Measurements from ENCODE around the gene ZSCAN5A.

DNA sequence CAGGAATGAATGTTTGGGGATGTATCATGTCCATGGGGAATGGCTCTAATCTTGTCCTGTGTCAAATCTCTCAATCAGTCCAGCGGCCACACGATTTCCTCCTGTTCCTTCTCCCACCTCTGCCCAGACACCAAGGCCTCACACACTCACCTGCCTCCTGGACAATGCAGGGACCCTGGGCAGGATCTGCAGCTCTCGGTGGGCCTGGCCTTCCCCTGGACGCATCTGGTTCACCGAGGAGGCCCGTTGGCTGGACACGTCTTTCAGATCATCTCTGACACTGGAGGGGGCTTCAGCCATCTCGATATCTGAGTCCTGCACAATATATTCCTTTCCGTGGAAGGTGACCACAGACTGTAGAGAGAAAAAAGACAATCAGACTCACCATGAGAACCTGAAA lies 91.2 kb downstream of the ZSCAN5A start:
- TF ChIP-seq, protein P1, sequence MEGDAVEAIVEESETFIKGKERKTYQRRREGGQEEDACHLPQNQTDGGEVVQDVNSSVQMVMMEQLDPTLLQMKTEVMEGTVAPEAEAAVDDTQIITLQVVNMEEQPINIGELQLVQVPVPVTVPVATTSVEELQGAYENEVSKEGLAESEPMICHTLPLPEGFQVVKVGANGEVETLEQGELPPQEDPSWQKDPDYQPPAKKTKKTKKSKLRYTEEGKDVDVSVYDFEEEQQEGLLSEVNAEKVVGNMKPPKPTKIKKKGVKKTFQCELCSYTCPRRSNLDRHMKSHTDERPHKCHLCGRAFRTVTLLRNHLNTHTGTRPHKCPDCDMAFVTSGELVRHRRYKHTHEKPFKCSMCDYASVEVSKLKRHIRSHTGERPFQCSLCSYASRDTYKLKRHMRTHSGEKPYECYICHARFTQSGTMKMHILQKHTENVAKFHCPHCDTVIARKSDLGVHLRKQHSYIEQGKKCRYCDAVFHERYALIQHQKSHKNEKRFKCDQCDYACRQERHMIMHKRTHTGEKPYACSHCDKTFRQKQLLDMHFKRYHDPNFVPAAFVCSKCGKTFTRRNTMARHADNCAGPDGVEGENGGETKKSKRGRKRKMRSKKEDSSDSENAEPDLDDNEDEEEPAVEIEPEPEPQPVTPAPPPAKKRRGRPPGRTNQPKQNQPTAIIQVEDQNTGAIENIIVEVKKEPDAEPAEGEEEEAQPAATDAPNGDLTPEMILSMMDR (IDR thresholded peaks at IDR 0.05 in 4 of 5, conservative IDR thresholded peaks at IDR 0.05 in 1 of 5) = no peak
- no peak for TF ChIP-seq POLR2A (IDR thresholded peaks at IDR 0.05)
